H1 (cell line): Measurements from ENCODE around the gene KLRF1. TPM values are rescaled to one million over a fixed set of nuclear protein-coding genes. Genes with fewer than 3 reads are reported as not detected.

Experiments
- CTCF ChIA-PET: fragments of 300-600 bp; sonication (Branson Sonifier 250); formaldehyde crosslinking; loops from one replicate; lab custom pipeline; 2021; ENCODE audit not compliant: partially characterized antibody; lab: Charles Lee
- POLR2A ChIA-PET: fragments of 300-600 bp; sonication (Branson Sonifier 250); formaldehyde crosslinking; loops from one replicate; lab custom pipeline; 2021; ENCODE audit warnings: inconsistent platforms; ENCODE audit not compliant: partially characterized antibody; lab: Charles Lee
- DNase-seq, 2 experiments: peaks; one replicate each; pipeline versions ENCODE4 v3.0.0 to v3.0.0-alpha.2; 2010 to 2022; ENCODE audit warnings: low spot score in 2 of 2, low read depth in 1 of 2, mixed read lengths in 1 of 2
- FAIRE-seq: peaks from 2 replicates; lab custom pipeline; 2011; peaks lifted over from hg19 to GRCh38; lab: Jason Lieb, UNC
- H2AFZ ChIP-seq: 2 replicates; pipeline ENCODE4 v1.8.1; 2012; ENCODE audit warnings: low read length, inconsistent platforms
- H2AK5ac ChIP-seq: 2 replicates; pipeline ENCODE4 v1.6.1; 2013; ENCODE audit warnings: low read depth, low read length
- H2BK120ac ChIP-seq: replicated peaks from 2 replicates; pipeline ENCODE3; 2013; ENCODE audit warnings: low read depth, low read length, inconsistent platforms
- H2BK12ac ChIP-seq: 2 replicates; pipeline ENCODE4 v1.6.1; 2013; ENCODE audit warnings: low read depth, low read length
- H2BK15ac ChIP-seq: 2 replicates; pipeline ENCODE4 v1.6.1; 2013; ENCODE audit warnings: low read length
- H2BK20ac ChIP-seq: 2 replicates; pipeline ENCODE4 v1.6.1; 2013; ENCODE audit warnings: low read length
- H2BK5ac ChIP-seq: 2 replicates; pipeline ENCODE4 v1.6.1; 2013; ENCODE audit warnings: low read depth, low read length
- H3K14ac ChIP-seq: 2 replicates; pipeline ENCODE4 v1.6.1; 2013; ENCODE audit warnings: inconsistent platforms; ENCODE audit not compliant: insufficient read length
- H3K18ac ChIP-seq: 2 replicates; pipeline ENCODE4 v1.6.1; 2013; ENCODE audit warnings: low read length; ENCODE audit errors: extremely low read depth
- H3K23ac ChIP-seq: 2 replicates; pipeline ENCODE4 v1.6.1; 2013; ENCODE audit warnings: inconsistent platforms; ENCODE audit not compliant: insufficient read length
- H3K23me2 ChIP-seq: 2 replicates; pipeline ENCODE4 v1.6.1; 2013; ENCODE audit warnings: low read depth, low read length
- H3K27ac ChIP-seq: 2 replicates; pipeline ENCODE4 v1.6.1; 2011; ENCODE audit warnings: low read depth, low read length, inconsistent platforms
- H3K27me3 ChIP-seq, 4 experiments: replicated peaks in 1 of 4; 1 replicate in 1 of 4; 2 replicates in 3 of 4; pipeline versions ENCODE4 v1.6.1 to v1.8.1; 2011 to 2013; ENCODE audit warnings: low read length in 3 of 4, mild to moderate bottlenecking in 3 of 4, inconsistent platforms in 2 of 4, mixed read lengths in 2 of 4, moderate library complexity in 1 of 4; ENCODE audit not compliant: control insufficient read depth in 3 of 4, insufficient read depth in 3 of 4; ENCODE audit errors: extremely low read depth in 1 of 4
- H3K36me3 ChIP-seq, 4 experiments: 2 replicates each; pipeline versions ENCODE4 v1.6.1 to v1.8.1; 2011 to 2013; ENCODE audit warnings: mild to moderate bottlenecking in 4 of 4, low read length in 3 of 4, moderate library complexity in 2 of 4, control low read depth in 1 of 4, inconsistent platforms in 1 of 4; ENCODE audit not compliant: insufficient read depth in 4 of 4, control insufficient read depth in 2 of 4
- H3K4ac ChIP-seq: replicated peaks from 2 replicates; pipeline ENCODE3; 2013; ENCODE audit warnings: low read length, low read depth, mixed read lengths, inconsistent platforms; ENCODE audit not compliant: insufficient read length
- H3K4me1 ChIP-seq, 4 experiments: replicated peaks in 1 of 4; 1 replicate in 1 of 4; 2 replicates in 3 of 4; pipeline versions ENCODE4 v1.6.1 to v1.8.1; 2011 to 2013; ENCODE audit warnings: low read length in 3 of 4, inconsistent platforms in 2 of 4, mixed read lengths in 1 of 4; ENCODE audit not compliant: insufficient read depth in 4 of 4, control insufficient read depth in 3 of 4
- H3K4me2 ChIP-seq, 2 experiments: 2 replicates each; pipeline versions ENCODE4 v1.6.1 to v1.8.1; 2011 to 2013; ENCODE audit warnings: low read depth in 2 of 2, low read length in 2 of 2, control low read depth in 1 of 2, inconsistent platforms in 1 of 2, mild to moderate bottlenecking in 1 of 2; ENCODE audit not compliant: insufficient read depth in 1 of 2
- H3K4me3 ChIP-seq, 4 experiments: fragments of 200-600, 300-600 bp in 1 of 4; sonication (generic), shearing (Covaris generic), sonication (Bioruptor Twin) in 1 of 4; 2 replicates each; pipeline versions ENCODE4 v1.5.1 to v1.8.1; 2011 to 2016; ENCODE audit warnings: low read length in 4 of 4, low read depth in 3 of 4, control low read depth in 2 of 4, inconsistent platforms in 2 of 4, mild to moderate bottlenecking in 2 of 4, mixed read lengths in 1 of 4, moderate library complexity in 1 of 4; ENCODE audit not compliant: insufficient read depth in 2 of 4; ENCODE audit errors: extremely low read depth in 1 of 4
- H3K56ac ChIP-seq: replicated peaks from 2 replicates; pipeline ENCODE3; 2013; ENCODE audit warnings: low read depth, mild to moderate bottlenecking, mixed read lengths, low read length, inconsistent platforms; ENCODE audit not compliant: insufficient read length
- H3K79me1 ChIP-seq: 2 replicates; pipeline ENCODE4 v1.6.1; 2013; ENCODE audit warnings: low read depth, low read length, control low read depth
- H3K79me2 ChIP-seq, 2 experiments: 2 replicates each; pipeline versions ENCODE4 v1.6.1 to v1.8.1; 2012 to 2013; ENCODE audit warnings: low read length in 2 of 2, mild to moderate bottlenecking in 2 of 2, inconsistent platforms in 1 of 2; ENCODE audit not compliant: insufficient read depth in 2 of 2, control insufficient read depth in 1 of 2
- H3K9ac ChIP-seq, 4 experiments: replicated peaks in 1 of 4; 1 replicate in 1 of 4; 2 replicates in 3 of 4; pipeline versions ENCODE4 v1.6.1 to v1.8.1; 2011 to 2013; ENCODE audit warnings: low read depth in 3 of 4, low read length in 3 of 4, control low read depth in 2 of 4, mild to moderate bottlenecking in 2 of 4, moderate library complexity in 2 of 4, inconsistent platforms in 1 of 4; ENCODE audit errors: extremely low read depth in 1 of 4
- H3K9me3 ChIP-seq, 2 experiments: 2 replicates each; pipeline versions ENCODE4 v1.6.1 to v1.8.1; 2012 to 2013; ENCODE audit warnings: mild to moderate bottlenecking in 2 of 2, moderate library complexity in 2 of 2, control low read depth in 1 of 2, inconsistent platforms in 1 of 2, low read depth in 1 of 2, low read length in 1 of 2, mixed read lengths in 1 of 2; ENCODE audit not compliant: insufficient read depth in 2 of 2
- H4K20me1 ChIP-seq, 2 experiments: replicated peaks in 1 of 2; 2 replicates each; pipeline versions ENCODE3 to v1.8.1; 2011 to 2013; ENCODE audit warnings: inconsistent platforms in 2 of 2, low read length in 2 of 2, mild to moderate bottlenecking in 1 of 2; ENCODE audit not compliant: insufficient read depth in 2 of 2, control insufficient read depth in 1 of 2
- H4K5ac ChIP-seq: 2 replicates; pipeline ENCODE4 v1.6.1; 2013; ENCODE audit warnings: low read length, low read depth, mixed read lengths, inconsistent platforms; ENCODE audit not compliant: insufficient read length
- H4K8ac ChIP-seq: 2 replicates; pipeline ENCODE4 v1.8.0; 2013; ENCODE audit warnings: mild to moderate bottlenecking, moderate library complexity, low read length, inconsistent platforms; ENCODE audit not compliant: insufficient read depth; ENCODE audit errors: extremely low read depth
- H4K91ac ChIP-seq: replicated peaks from 2 replicates; pipeline ENCODE3; 2013; ENCODE audit warnings: low read length, mixed read lengths, inconsistent platforms; ENCODE audit not compliant: insufficient read length
- ASH2L ChIP-seq: fragments of 200-600, 300-600 bp; sonication (generic); IDR thresholded peaks from one replicate; pipeline ENCODE4 v1.7.1; 2017; ENCODE audit warnings: low read length
- BACH1 ChIP-seq: IDR thresholded peaks from 2 replicates; pipeline ENCODE4 v1.6.1; 2012; ENCODE audit warnings: low read length, improper control_type of control experiment
- EGR1 ChIP-seq: IDR thresholded peaks from 2 replicates; pipeline ENCODE4 v1.6.1; 2011; ENCODE audit warnings: low read depth, low read length, borderline replicate concordance
- HDAC6 ChIP-seq: IDR thresholded peaks from one replicate; pipeline ENCODE4 v1.7.1; 2012; ENCODE audit warnings: low read depth, mild to moderate bottlenecking, inconsistent platforms, low read length, moderate library complexity
- JUN ChIP-seq: IDR thresholded peaks from 2 replicates; pipeline ENCODE4 v1.6.1; 2011; ENCODE audit warnings: low read depth, mild to moderate bottlenecking, improper control_type of control experiment, low read length
- JUND ChIP-seq: IDR thresholded peaks from 2 replicates; pipeline ENCODE4 v1.6.1; 2011; ENCODE audit warnings: mild to moderate bottlenecking, improper control_type of control experiment, low read length
- KDM1A ChIP-seq: fragments of 200-600, 300-600 bp; sonication (generic); IDR thresholded peaks from 2 replicates; pipeline ENCODE4 v1.7.1; 2016; ENCODE audit warnings: mild to moderate bottlenecking, low read length, borderline replicate concordance
- POLR2A ChIP-seq, 2 experiments: IDR thresholded peaks; 1 replicate in 1 of 2; 2 replicates in 1 of 2; pipeline ENCODE4 v1.6.1; 2011; ENCODE audit warnings: low read depth in 2 of 2, low read length in 2 of 2, mild to moderate bottlenecking in 2 of 2; ENCODE audit errors: control extremely low read depth in 1 of 2
- SIN3A ChIP-seq, 2 experiments: IDR thresholded peaks in 1 of 2; conservative IDR thresholded peaks in 1 of 2; 2 replicates each; pipeline ENCODE4 v1.6.1; 2011 to 2012; ENCODE audit warnings: low read length in 2 of 2, improper control_type of control experiment in 1 of 2, low read depth in 1 of 2, mild to moderate bottlenecking in 1 of 2
- SP2 ChIP-seq: IDR thresholded peaks from 2 replicates; pipeline ENCODE4 v1.6.1; 2012; ENCODE audit warnings: mild to moderate bottlenecking, low read length, inconsistent platforms
- SP4 ChIP-seq: IDR thresholded peaks from 2 replicates; pipeline ENCODE4 v1.6.1; 2012; ENCODE audit warnings: low read length, inconsistent platforms
- WGBS, 2 experiments: shearing (Covaris generic) in 1 of 2; methylation state at CpG; one replicate each; pipeline versions ENCODE4 v1.1.6 to v1.1.7; 2013 to 2015; ENCODE audit warnings: low lambda C conversion rate in 2 of 2, mixed read lengths in 2 of 2, inconsistent platforms in 1 of 2, low coverage in 1 of 2, missing lambda C conversion rate in 1 of 2; ENCODE audit not compliant: insufficient replicate concordance in 2 of 2, insufficient coverage in 1 of 2, insufficient read length in 1 of 2; ENCODE audit errors: extremely low coverage in 1 of 2, missing lambda C conversion rate in 1 of 2; 5-methylcytosine and 5-hydroxymethylcytosine counted together
- polyA plus RNA-seq, 7 experiments: library from polyadenylated mRNA; depleted of rRNA in 3 of 7; stranded (reverse) in 5 of 7; unstranded in 2 of 7; fragments of >200 nt in 5 of 7; fragments of 200-250 nt in 2 of 7; gene quantifications; 1 replicate in 5 of 7; 2 replicates in 1 of 7; 4 replicates in 1 of 7; pipeline versions ENCODE4 v1.2.1 to v1.2.3, GENCODE V29; 2011 to 2013; ENCODE audit warnings: missing spikeins in 2 of 7, mixed read lengths in 2 of 7
- total RNA-seq: library from RNA; stranded (reverse); fragmentation: NEBNext Ultra II Directional; extraction: Animal tissue kit (Norgen Biotek cat#: 25700); gene quantifications from 2 replicates; pipeline ENCODE4 v1.2.1, GENCODE V29; 2021
- TF ChIP-seq, protein P1 (sequence below), 3 experiments: IDR thresholded peaks; 1 replicate in 2 of 3; 2 replicates in 1 of 3; pipeline versions ENCODE4 v1.5.1 to v1.6.1; 2011; ENCODE audit warnings: low read length in 3 of 3, mild to moderate bottlenecking in 3 of 3, inconsistent platforms in 2 of 3, low read depth in 1 of 3, moderate library complexity in 1 of 3; ENCODE audit not compliant: insufficient read depth in 1 of 3; ENCODE audit errors: control extremely low read depth in 1 of 3

KLRF1 gene
- total and polyA plus RNA-seq, 2 of the 8 experiments (the other 6 are each of a cell fraction or from before 2014, with no cell fraction given), result not detected

GRCh38 chr12:9808504-9808903 lies 18.8 kb upstream of the KLRF1 start:
- Histone ChIP-seq H4K5ac (no peak overlapping the region), H3K4ac (no peak overlapping the region), H3K14ac (no peak overlapping the region), H2BK15ac (no peak overlapping the region), H3K18ac (no peak overlapping the region), H3K56ac (no peak overlapping the region), H3K4me2 (no peak overlapping the region), H2BK12ac (no peak overlapping the region), H2BK5ac (no peak overlapping the region), H3K27ac (no peak overlapping the region), H3K36me3 (no peaks in the 10 kb centered on the region), H2BK20ac (no peak overlapping the region), H3K79me2 (no peaks in the 10 kb centered on the region), H2AFZ (no peak overlapping the region), H3K4me3 (no peak overlapping the region), H2BK120ac (no peak overlapping the region), H3K4me1 (no peaks in the 10 kb centered on the region), H4K91ac (no peak overlapping the region), H2AK5ac (no peak overlapping the region), H4K8ac (no peak overlapping the region), H3K23ac (no peak overlapping the region), H3K9ac (no peak overlapping the region), H3K9me3 (no peaks in the 10 kb centered on the region), H4K20me1 (no peaks in the 10 kb centered on the region), H3K23me2 (no peaks in the 10 kb centered on the region), H3K27me3 (no peaks in the 10 kb centered on the region), H3K79me1 (no peaks in the 10 kb centered on the region)
- TF ChIP-seq SP4 (no peak), KDM1A (no peak), SIN3A (conservative IDR thresholded peaks at IDR 0.05 in 1 of 2, IDR thresholded peaks at IDR 0.05 in 1 of 2; ENCODE audit: low read depth in 1 of 2, low read length in 2 of 2) (no peak), EGR1 (no peak), POLR2A (IDR thresholded peaks at IDR 0.05; ENCODE audit: control extremely low read depth in 1 of 2, low read depth in 2 of 2, low read length in 2 of 2) (no peak), SP2 (no peak), BACH1 (no peak), HDAC6 (no peak), JUN (no peak), JUND (no peak), ASH2L (no peak)
- TF ChIP-seq, protein P1, sequence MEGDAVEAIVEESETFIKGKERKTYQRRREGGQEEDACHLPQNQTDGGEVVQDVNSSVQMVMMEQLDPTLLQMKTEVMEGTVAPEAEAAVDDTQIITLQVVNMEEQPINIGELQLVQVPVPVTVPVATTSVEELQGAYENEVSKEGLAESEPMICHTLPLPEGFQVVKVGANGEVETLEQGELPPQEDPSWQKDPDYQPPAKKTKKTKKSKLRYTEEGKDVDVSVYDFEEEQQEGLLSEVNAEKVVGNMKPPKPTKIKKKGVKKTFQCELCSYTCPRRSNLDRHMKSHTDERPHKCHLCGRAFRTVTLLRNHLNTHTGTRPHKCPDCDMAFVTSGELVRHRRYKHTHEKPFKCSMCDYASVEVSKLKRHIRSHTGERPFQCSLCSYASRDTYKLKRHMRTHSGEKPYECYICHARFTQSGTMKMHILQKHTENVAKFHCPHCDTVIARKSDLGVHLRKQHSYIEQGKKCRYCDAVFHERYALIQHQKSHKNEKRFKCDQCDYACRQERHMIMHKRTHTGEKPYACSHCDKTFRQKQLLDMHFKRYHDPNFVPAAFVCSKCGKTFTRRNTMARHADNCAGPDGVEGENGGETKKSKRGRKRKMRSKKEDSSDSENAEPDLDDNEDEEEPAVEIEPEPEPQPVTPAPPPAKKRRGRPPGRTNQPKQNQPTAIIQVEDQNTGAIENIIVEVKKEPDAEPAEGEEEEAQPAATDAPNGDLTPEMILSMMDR (IDR thresholded peaks at IDR 0.05; ENCODE audit: control extremely low read depth in 1 of 3, insufficient read depth in 1 of 3, low read depth in 1 of 3, low read length in 3 of 3), result no peak
- ChIA-PET CTCF (interaction anchor here (1.1 to 2.8 kb wide), 4 partner anchors 9 to 58 kb away, joined by 3 to 18 read pairs (median 4); no protein-coding TSS in a partner anchor), POLR2A (interaction anchor here (0.6 kb wide), 1 partner anchor 103 kb away, joined by 3 read pairs; no protein-coding TSS in a partner anchor)
- FAIRE-seq, result no peak
- 87% methylated on average over 3 of the region's 3 CpGs; no CpG with 5 or more reads in 1 of the 2 experiments for WGBS, 2 experiments
- no peak for DNase-seq
